DOHH2 (cell line): ENCODE data around the gene GATA2.

ENCODE experiments used
- EZH2phosphoT487 ChIP-seq: fragments of 200-600 bp; sonication (generic); IDR thresholded peaks from 2 replicates; pipeline ENCODE4 v1.6.1; 2017; ENCODE audit warnings: borderline replicate concordance, mild to moderate bottlenecking, antibody characterized with exemption, low read length, moderate library complexity, mixed read lengths
- TF ChIP-seq, protein P1 (sequence below): fragments of 200-600 bp; sonication (generic); IDR thresholded peaks from one replicate; pipeline ENCODE4 v1.5.1; 2014; ENCODE audit warnings: antibody characterized with exemption, mild to moderate bottlenecking, low read depth, low read length; ENCODE audit not compliant: poor library complexity, severe bottlenecking

- TF ChIP-seq, protein P1, sequence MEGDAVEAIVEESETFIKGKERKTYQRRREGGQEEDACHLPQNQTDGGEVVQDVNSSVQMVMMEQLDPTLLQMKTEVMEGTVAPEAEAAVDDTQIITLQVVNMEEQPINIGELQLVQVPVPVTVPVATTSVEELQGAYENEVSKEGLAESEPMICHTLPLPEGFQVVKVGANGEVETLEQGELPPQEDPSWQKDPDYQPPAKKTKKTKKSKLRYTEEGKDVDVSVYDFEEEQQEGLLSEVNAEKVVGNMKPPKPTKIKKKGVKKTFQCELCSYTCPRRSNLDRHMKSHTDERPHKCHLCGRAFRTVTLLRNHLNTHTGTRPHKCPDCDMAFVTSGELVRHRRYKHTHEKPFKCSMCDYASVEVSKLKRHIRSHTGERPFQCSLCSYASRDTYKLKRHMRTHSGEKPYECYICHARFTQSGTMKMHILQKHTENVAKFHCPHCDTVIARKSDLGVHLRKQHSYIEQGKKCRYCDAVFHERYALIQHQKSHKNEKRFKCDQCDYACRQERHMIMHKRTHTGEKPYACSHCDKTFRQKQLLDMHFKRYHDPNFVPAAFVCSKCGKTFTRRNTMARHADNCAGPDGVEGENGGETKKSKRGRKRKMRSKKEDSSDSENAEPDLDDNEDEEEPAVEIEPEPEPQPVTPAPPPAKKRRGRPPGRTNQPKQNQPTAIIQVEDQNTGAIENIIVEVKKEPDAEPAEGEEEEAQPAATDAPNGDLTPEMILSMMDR = no peak
- no peak for TF ChIP-seq EZH2phosphoT487
Measured at GRCh38 chr3:128456776-128457715, 36.0 kb downstream of the GATA2 start.
